Measurements from ENCODE around the gene MRPL10. TPM values are rescaled to one million over a fixed set of nuclear protein-coding genes. Genes with fewer than 3 reads are reported as not detected.

Gene MRPL10
- total and polyA plus RNA-seq, 10 of the 15 experiments (the other 5 are each of a cell fraction or from before 2014, with no cell fraction given): 18.9 to 61.9 (median 47.3) TPM

GRCh38 chr17:47848198-47848513 is 16.8 kb upstream of the MRPL10 start:
- H4K20me1 ChIP-seq (ENCODE audit: control insufficient read depth, insufficient read depth): no peaks in the 10 kb centered on the region
- in situ Hi-C loops (cut with MboI) (loop anchor here (10.0 kb wide), 1 partner anchor 777 kb away; the partner anchor contains the start of gene HOXB9), intact Hi-C loops (cut with micrococcal nuclease; ENCODE audit: unreplicated experiment) (no loop called here)
- peaks cover 22 to 33% of the 10 kb centered on the region in 2 experiments for H3K27me3 ChIP-seq (replicated peaks in 1 of 2; ENCODE audit: control insufficient read depth in 2 of 2, insufficient read depth in 2 of 2, low read length in 1 of 2)
- no peak overlapping the region for H2AFZ ChIP-seq (ENCODE audit: control insufficient read depth, low read depth, low read length)
- no peak overlapping the region for H3K4me2 ChIP-seq (ENCODE audit: control insufficient read depth, insufficient read depth)
- ChIA-PET RAD21 (ENCODE audit: unreplicated experiment) (interaction anchor here (1.0 to 2.4 kb wide), 2 partner anchors 42 to 43 kb away, joined by 3 to 6 read pairs; no protein-coding TSS in a partner anchor), SMC1A (ENCODE audit: uncharacterized antibody, unreplicated experiment) (interaction anchor here (0.7 to 13.1 kb wide), 4 partner anchors 7 to 102 kb away, joined by 3 to 231 read pairs (median 4); partner anchors contain the start of genes SCRN2 and SP2), CTCF (interaction anchor here (0.6 to 12.4 kb wide), 8 partner anchors 13 to 743 kb away, joined by 3 to 502 read pairs (median 3); partner anchors contain the start of genes CDK5RAP3 and SP2), POLR2A (no interaction called here)
- peaks cover 9% of the 10 kb centered on the region for H3K4me1 ChIP-seq (ENCODE audit: control insufficient read depth, insufficient read depth, low read length)
- no TSS peak for BruUV-seq (replicated peaks)
- no peak overlapping the region for H3K9ac ChIP-seq (ENCODE audit: control insufficient read depth, insufficient read depth, low read length)
- DNase-seq (ENCODE audit: low read depth, low spot score) (no peak), ATAC-seq (no peak), FAIRE-seq (no peak)
- TF ChIP-seq RUNX3 (IDR thresholded peaks at IDR 0.05; ENCODE audit: low read length) (no peak), USF1 (IDR thresholded peaks at IDR 0.05; ENCODE audit: borderline replicate concordance, extremely low read length, insufficient read depth, low read depth, low read length) (no peak), FOXM1 (IDR thresholded peaks at IDR 0.05; ENCODE audit: low read depth, low read length) (no peak), PRDM15 (CRISPR knock-in tag; IDR thresholded peaks at IDR 0.05) (no peak), RAD51 (IDR thresholded peaks at IDR 0.05) (no peak), TBL1XR1 (IDR thresholded peaks at IDR 0.05; ENCODE audit: low read depth, low read length) (no peak), PAX8 (IDR thresholded peaks at IDR 0.05) (no peak), RBBP5 (conservative IDR thresholded peaks at IDR 0.05) (no peak), MEF2A (IDR thresholded peaks at IDR 0.05; ENCODE audit: insufficient read depth, low read depth, low read length) (no peak), SP1 (IDR thresholded peaks at IDR 0.05; ENCODE audit: low read depth, low read length) (no peak), IRF5 (IDR thresholded peaks at IDR 0.05; ENCODE audit: borderline replicate concordance) (no peak), ATF7 (IDR thresholded peaks at IDR 0.05; ENCODE audit: low read depth) (no peak), POU2F2 (IDR thresholded peaks at IDR 0.05; ENCODE audit: borderline replicate concordance, low read depth, low read length) (no peak), CUX1 (IDR thresholded peaks at IDR 0.05; ENCODE audit: insufficient replicate concordance, low read depth, low read length) (no peak)
- no peak overlapping the region for H3K27ac ChIP-seq (ENCODE audit: control insufficient read depth, insufficient read depth)
- no peaks in the 10 kb centered on the region for H3K79me2 ChIP-seq (ENCODE audit: control insufficient read depth, insufficient read depth, low read length)
- no peak overlapping the region for H3K4me3 ChIP-seq
- WGBS (ENCODE audit: insufficient coverage, insufficient replicate concordance, low lambda C conversion rate, missing lambda C conversion rate): 47% methylated on average over 22 of the region's 23 CpGs
- H3K9me3 ChIP-seq (replicated peaks; ENCODE audit: control insufficient read depth, insufficient read depth, low read length): no peaks in the 10 kb centered on the region
- no peaks in the 10 kb centered on the region for H3K36me3 ChIP-seq (ENCODE audit: control insufficient read depth in 2 of 2, insufficient read depth in 2 of 2, low read length in 1 of 2)
